ENCODE data around the gene CERK. TPM values are rescaled to one million over a fixed set of nuclear protein-coding genes. Genes with fewer than 3 reads are reported as not detected.

Gene CERK
- total RNA-seq, 3 donors from 2014 or later = 23.3 to 37.3 (median 26.5) TPM

GRCh38 chr22:46749682-46750529, 11.9 kb upstream of the CERK start:
- TF ChIP-seq POLR2A (IDR thresholded peaks at IDR 0.05) (no peak), POLR2AphosphoS5 (IDR thresholded peaks at IDR 0.05) (no peak), CTCF (IDR thresholded peaks at IDR 0.05) (no peak)
- no peak for DNase-seq (ENCODE audit: low spot score in 2 of 2)
- Histone ChIP-seq H3K9me3 (no peaks in the 10 kb centered on the region), H3K36me3 (no peaks in the 10 kb centered on the region), H3K4me1 (peaks cover 0 to 6% of the 10 kb centered on the region in 2 donors), H3K4me3 (no peak overlapping the region), H3K27ac (no peak overlapping the region), H3K27me3 (peaks cover 0 to 10% of the 10 kb centered on the region in 2 donors)
- intact Hi-C loops (cut with DNase I; ENCODE audit: low total_unique reads) = loop anchor here (10.0 kb wide), 1 partner anchor 325 kb away; no protein-coding TSS in a partner anchor

- TF ChIP-seq POLR2A (IDR thresholded peaks at IDR 0.05) (no peak), CTCF (IDR thresholded peaks at IDR 0.05) (no peak), POLR2AphosphoS5 (IDR thresholded peaks at IDR 0.05) (no peak)
- no peak overlapping the region for H3K4me3 ChIP-seq
- H3K27ac ChIP-seq = no peak overlapping the region
- intact Hi-C loops (cut with DNase I; ENCODE audit: low total_unique reads) = loop anchor here (10.0 kb wide), 1 partner anchor 326 kb away; no protein-coding TSS in a partner anchor
- H3K27me3 ChIP-seq = peaks cover 0 to 10% of the 10 kb centered on the region in 2 donors
- H3K4me1 ChIP-seq = peaks cover 0 to 6% of the 10 kb centered on the region in 2 donors
- no peak for DNase-seq (ENCODE audit: low spot score in 2 of 2)
- no peaks in the 10 kb centered on the region for H3K9me3 ChIP-seq
- H3K36me3 ChIP-seq = no peaks in the 10 kb centered on the region
Measured at GRCh38 chr22:46748908-46749675, 11.0 kb upstream of the CERK start.

- DNase-seq (ENCODE audit: low spot score in 2 of 2) = no peak
- H3K27me3 ChIP-seq = peaks cover 0 to 10% of the 10 kb centered on the region in 2 donors
- no peak overlapping the region for H3K27ac ChIP-seq
Measured at GRCh38 chr22:46748206-46748907, 10.3 kb upstream of the CERK start.

GRCh38 chr22:46747646-46748045, 9.6 kb upstream of the CERK start:
- H3K4me1 ChIP-seq = no peaks in the 10 kb centered on the region
- intact Hi-C loops (cut with DNase I; ENCODE audit: low total_unique reads) = loop anchor here (10.0 kb wide), 1 partner anchor 327 kb away; no protein-coding TSS in a partner anchor
- no peak overlapping the region for H3K4me3 ChIP-seq
- H3K27me3 ChIP-seq = peaks cover 0 to 10% of the 10 kb centered on the region in 2 donors
- TF ChIP-seq POLR2AphosphoS5 (IDR thresholded peaks at IDR 0.05) = no peak
- no peak for TF ChIP-seq POLR2A (IDR thresholded peaks at IDR 0.05)
- no peak for TF ChIP-seq CTCF (IDR thresholded peaks at IDR 0.05)
- no peaks in the 10 kb centered on the region for H3K36me3 ChIP-seq
- H3K9me3 ChIP-seq = no peaks in the 10 kb centered on the region
- no peak overlapping the region for H3K27ac ChIP-seq
- DNase-seq (ENCODE audit: low spot score in 2 of 2) = no peak

More at GRCh38 chr22:46748206-46748907, 10.3 kb upstream of the CERK start:
- intact Hi-C loops (cut with DNase I; ENCODE audit: low total_unique reads) = loop anchor here (10.0 kb wide), 1 partner anchor 326 kb away; no protein-coding TSS in a partner anchor
- no peak for TF ChIP-seq POLR2A (IDR thresholded peaks at IDR 0.05)
- TF ChIP-seq CTCF (IDR thresholded peaks at IDR 0.05) = no peak
- no peak for TF ChIP-seq POLR2AphosphoS5 (IDR thresholded peaks at IDR 0.05)
- Histone ChIP-seq H3K9me3 (no peaks in the 10 kb centered on the region), H3K36me3 (no peaks in the 10 kb centered on the region), H3K4me3 (no peak overlapping the region), H3K4me1 (no peaks in the 10 kb centered on the region)
